ENCODE results near the gene SHB. TPM values are rescaled to one million over a fixed set of nuclear protein-coding genes. Genes with fewer than 3 reads are reported as not detected.

SHB gene
- total and polyA plus RNA-seq, 2 of the 13 experiments (the other 11 are each of a cell fraction or from before 2014, with no cell fraction given) = 19.4 to 20.7 TPM

GRCh38 chr9:38004809-38005560 lies 64.0 kb downstream of the SHB start:
- ATAC-seq = no peak
- 95% methylated on average over 10 of the region's 12 CpGs for WGBS (ENCODE audit: low lambda C conversion rate)
- POLR2A ChIA-PET = no interaction called here

GRCh38 chr9:38003946-38004808 lies 64.8 kb downstream of the SHB start:
- no peak overlapping the region for H2AFZ ChIP-seq (ENCODE audit: low read length)
- no peak for TF ChIP-seq RFX5 (IDR thresholded peaks at IDR 0.05; ENCODE audit: low read depth, low read length)
- peak; percentile 13 for TF ChIP-seq AGO2 (optimal IDR thresholded peaks at IDR 0.05; ENCODE audit: low read depth, low read length)
- peak; percentile 3 for TF ChIP-seq RBM22 (optimal IDR thresholded peaks at IDR 0.05; ENCODE audit: low read length)
- H3K27ac ChIP-seq (ENCODE audit: extremely low read length, insufficient read depth, low read length) = no peak overlapping the region
- H3K4me1 ChIP-seq (ENCODE audit: insufficient read depth, low read length) = peaks cover 17% of the 10 kb centered on the region
- no peak overlapping the region for H3K4me3 ChIP-seq (replicated peaks in 1 of 3; ENCODE audit: insufficient read depth in 1 of 3, low read depth in 2 of 3, low read length in 3 of 3)
- H3K27me3 ChIP-seq (ENCODE audit: control insufficient read depth in 1 of 2, insufficient read depth in 2 of 2, low read length in 2 of 2) = no peaks in the 10 kb centered on the region
- intact Hi-C loops (cut with micrococcal nuclease; ENCODE audit: unreplicated experiment) = no loop called here
- in situ Hi-C loops (cut with HindIII; ENCODE audit: extremely low pct_ligation_motif_present, low pct_unique_long_range_greater_than_20kb) = no loop called here
- H3K79me2 ChIP-seq (ENCODE audit: insufficient read depth, low read length) = peaks cover 71% of the 10 kb centered on the region
- H3K9ac ChIP-seq (ENCODE audit: insufficient read depth, low read depth, low read length) = no peak overlapping the region
- peaks cover 52% of the 10 kb centered on the region for H4K20me1 ChIP-seq (ENCODE audit: insufficient read depth, low read length)
- ATAC-seq (no peak), DNase-seq (ENCODE audit: low spot score) (no peak), FAIRE-seq (no peak)
- no peak overlapping the region for H3K4me2 ChIP-seq (ENCODE audit: low read depth, low read length)
- 94% methylated on average over 15 of the region's 17 CpGs for WGBS (ENCODE audit: low lambda C conversion rate)
- CTCF ChIA-PET (ENCODE audit: low intra/inter-chr PET ratio, low total read pairs) = no interaction called here
- POLR2A ChIA-PET = no interaction called here
- no TSS peak for BruUV-seq (replicated peaks)
- no peaks in the 10 kb centered on the region for H3K9me3 ChIP-seq (ENCODE audit: low read length)
- peaks cover 33 to 75% of the 10 kb centered on the region in 2 experiments for H3K36me3 ChIP-seq (replicated peaks in 1 of 2; ENCODE audit: control insufficient read depth in 1 of 2, insufficient read depth in 2 of 2, low read length in 2 of 2)

More at GRCh38 chr9:38004809-38005560, 64.0 kb downstream of the SHB start:
- Histone ChIP-seq H3K4me1 (ENCODE audit: insufficient read depth, low read length) (peaks cover 25% of the 10 kb centered on the region), H3K4me2 (ENCODE audit: low read depth, low read length) (no peak overlapping the region), H3K9ac (ENCODE audit: insufficient read depth, low read depth, low read length) (no peak overlapping the region), H3K79me2 (ENCODE audit: insufficient read depth, low read length) (peaks cover 65% of the 10 kb centered on the region), H2AFZ (ENCODE audit: low read length) (no peak overlapping the region), H3K9me3 (ENCODE audit: low read length) (no peaks in the 10 kb centered on the region), H3K4me3 (replicated peaks in 1 of 3; ENCODE audit: insufficient read depth in 1 of 3, low read depth in 2 of 3, low read length in 3 of 3) (no peak overlapping the region), H3K36me3 (replicated peaks in 1 of 2; ENCODE audit: control insufficient read depth in 1 of 2, insufficient read depth in 2 of 2, low read length in 2 of 2) (peaks cover 32 to 69% of the 10 kb centered on the region in 2 experiments), H3K27ac (ENCODE audit: extremely low read length, insufficient read depth, low read length) (no peak overlapping the region), H4K20me1 (ENCODE audit: insufficient read depth, low read length) (peaks cover 45% of the 10 kb centered on the region), H3K27me3 (ENCODE audit: control insufficient read depth in 1 of 2, insufficient read depth in 2 of 2, low read length in 2 of 2) (no peaks in the 10 kb centered on the region)
- peak; percentile 51 for TF ChIP-seq RBM22 (optimal IDR thresholded peaks at IDR 0.05; ENCODE audit: low read length)
- 0 out of 2 replicates have a peak, but pooled peaks have one; percentile 29 for TF ChIP-seq ZNF629 (CRISPR knock-in tag; conservative IDR thresholded peaks at IDR 0.05)
- TF ChIP-seq ETV6 (CRISPR knock-in tag; conservative IDR thresholded peaks at IDR 0.05) = no peak
- TF ChIP-seq ZNF850 (CRISPR knock-in tag; conservative IDR thresholded peaks at IDR 0.05) = no peak
- TF ChIP-seq ZNF34 (CRISPR knock-in tag; IDR thresholded peaks at IDR 0.05; ENCODE audit: borderline replicate concordance) = no peak
- TF ChIP-seq ZNF605 (CRISPR knock-in tag; IDR thresholded peaks at IDR 0.05) = no peak
- in situ Hi-C loops (cut with HindIII; ENCODE audit: extremely low pct_ligation_motif_present, low pct_unique_long_range_greater_than_20kb) = loop anchor here (5.0 kb wide), 1 partner anchor 43 kb away; no protein-coding TSS in a partner anchor
- intact Hi-C loops (cut with micrococcal nuclease; ENCODE audit: unreplicated experiment) = loop anchor here (5.0 kb wide), 1 partner anchor 38 kb away; no protein-coding TSS in a partner anchor
- DNase-seq (ENCODE audit: low spot score) = no peak
- CTCF ChIA-PET (ENCODE audit: low intra/inter-chr PET ratio, low total read pairs) = no interaction called here
- no peak for FAIRE-seq
- BruUV-seq (replicated peaks) = no TSS peak

Data from HepG2 (cell line).